NCI-H510A (cell line): ENCODE data around the gene ADARB2.
"Not testable (repeated sequence)": the region's sequence is repeated elsewhere in the genome, so short reads cannot be mapped to it uniquely, and the experiment has no call there.

Experiments used
- DNase-seq: peaks from one replicate; lab custom pipeline; 2025; lab: John Stamatoyannopoulos, UW

Gene ADARB2

DNA sequence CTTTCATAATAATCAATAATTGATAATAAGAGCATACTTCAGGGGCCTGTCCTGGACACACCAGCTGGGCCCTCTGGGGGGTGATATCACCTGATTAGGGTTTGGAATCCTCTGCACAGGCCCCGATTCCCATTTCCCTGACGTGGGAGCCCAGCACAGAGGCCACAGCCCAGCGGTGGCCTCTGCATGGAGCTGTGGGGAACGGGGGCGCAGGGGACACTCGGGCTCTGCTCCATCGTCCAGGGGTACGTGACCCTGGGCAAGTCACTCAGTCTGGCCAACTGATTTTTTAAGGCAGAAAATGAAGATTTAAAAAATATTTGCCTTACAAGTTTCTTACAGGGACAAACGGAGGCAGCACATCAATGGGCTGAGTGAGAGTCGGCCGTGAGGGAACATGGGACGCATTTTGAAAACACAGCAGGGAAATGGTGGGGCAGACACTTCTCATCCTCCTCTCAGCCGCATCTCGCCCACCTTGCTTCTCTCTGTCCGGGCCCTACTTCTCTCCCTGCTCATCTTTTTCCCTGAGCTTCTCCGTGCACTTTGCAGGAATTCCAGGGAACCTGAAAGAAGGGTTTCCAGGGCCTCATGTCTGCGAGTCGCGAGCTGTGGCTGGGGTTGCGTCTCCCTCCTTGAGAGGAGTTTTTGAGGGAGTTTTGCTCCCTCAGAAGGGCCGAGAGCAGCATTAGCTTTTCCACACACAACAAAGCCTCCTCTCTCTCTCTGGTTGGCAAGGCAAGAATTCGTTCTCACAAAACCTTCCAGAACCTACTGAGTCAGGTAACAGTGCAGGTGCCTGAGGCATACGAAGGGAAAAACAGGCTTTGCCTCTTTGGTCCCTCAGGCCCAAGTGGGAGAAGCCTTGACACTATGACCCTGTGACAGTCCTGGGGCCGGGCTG lies 369.1 kb downstream of the ADARB2 start:
- no peak for DNase-seq

DNA sequence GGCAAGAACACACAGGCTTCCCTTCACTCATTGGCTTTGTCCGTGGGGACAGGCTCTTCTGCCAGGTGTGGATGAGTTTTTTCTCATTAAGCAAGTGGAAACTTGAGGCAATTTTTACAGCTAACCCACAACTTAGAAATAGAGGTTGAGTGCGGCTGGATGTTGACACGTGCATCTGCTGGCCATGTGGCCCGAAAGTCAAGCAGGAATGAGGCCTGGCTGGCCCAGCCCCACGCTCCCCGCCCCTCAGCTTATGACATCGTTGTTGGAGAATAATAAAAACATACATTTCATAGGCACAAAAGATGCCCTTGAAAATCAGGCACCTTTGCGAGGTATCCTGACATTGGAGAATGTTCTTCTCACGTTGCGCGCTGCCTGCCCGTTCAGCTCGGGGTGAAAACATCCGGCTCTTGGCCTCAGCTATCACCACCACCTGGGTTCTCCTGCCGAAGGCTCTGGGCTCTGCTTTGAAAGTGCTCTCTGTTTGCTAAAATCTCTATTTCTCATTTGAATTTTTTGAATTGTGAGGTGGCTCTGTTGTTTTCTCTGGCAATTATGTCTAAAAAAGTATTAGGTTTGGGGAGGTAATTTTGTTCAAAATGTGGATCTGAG lies 370.4 kb downstream of the ADARB2 start:
- DNase-seq, result no peak

DNA sequence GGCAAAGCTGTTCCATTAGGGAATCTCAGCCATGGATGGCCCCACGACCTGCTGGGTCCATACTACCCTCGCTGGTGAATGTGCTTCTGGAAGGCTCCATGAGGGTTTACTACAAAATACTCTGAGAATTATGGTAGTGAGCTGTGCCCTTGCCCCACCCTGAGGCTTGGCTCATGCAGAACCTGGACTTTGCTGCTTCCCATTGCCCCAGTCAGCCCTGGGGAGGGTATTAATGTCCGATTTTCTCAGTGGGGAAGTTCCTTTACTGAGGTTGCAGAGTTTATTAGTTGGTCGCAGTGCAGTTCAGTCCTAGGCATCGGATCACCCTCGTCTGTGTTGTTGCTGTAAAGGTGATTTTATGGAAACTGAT lies 371.0 kb downstream of the ADARB2 start:
- DNase-seq, result no peak

DNA sequence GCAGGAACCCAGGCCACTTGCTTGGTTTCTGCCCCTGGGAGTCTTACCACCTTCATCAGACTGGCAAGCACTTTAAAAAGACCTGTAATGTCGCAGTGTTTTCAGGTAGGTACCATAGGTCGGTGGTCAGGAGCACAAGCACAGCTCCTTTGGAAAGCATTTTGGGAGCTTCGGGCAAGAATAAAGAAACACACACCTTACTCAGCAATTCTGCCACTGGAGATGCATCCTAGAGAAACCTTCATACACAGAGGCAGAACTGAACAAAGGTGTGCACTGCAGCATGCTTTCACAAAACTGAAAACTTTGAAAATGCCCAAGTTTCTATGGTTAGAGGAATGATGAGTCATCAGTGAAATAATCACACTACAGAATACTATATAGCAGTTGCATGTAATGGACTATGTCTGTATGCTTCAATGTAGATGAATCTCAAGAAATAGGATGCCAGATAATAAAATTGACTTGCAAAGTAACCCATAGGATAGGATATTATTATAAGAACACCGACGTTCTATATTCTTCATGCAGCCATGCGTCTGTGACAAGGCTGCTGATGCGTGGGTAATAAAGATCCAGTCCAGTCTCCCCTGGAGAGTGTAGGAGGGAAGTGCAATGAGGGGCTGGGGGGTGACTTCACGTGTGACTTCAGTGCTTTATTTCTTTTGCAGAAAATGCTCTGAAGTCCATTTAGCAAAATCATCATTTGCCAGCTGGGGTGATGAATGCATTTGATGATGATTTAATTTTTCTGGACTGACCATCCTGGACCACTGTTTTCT lies 371.6 kb downstream of the ADARB2 start:
- DNase-seq, result no peak

DNA sequence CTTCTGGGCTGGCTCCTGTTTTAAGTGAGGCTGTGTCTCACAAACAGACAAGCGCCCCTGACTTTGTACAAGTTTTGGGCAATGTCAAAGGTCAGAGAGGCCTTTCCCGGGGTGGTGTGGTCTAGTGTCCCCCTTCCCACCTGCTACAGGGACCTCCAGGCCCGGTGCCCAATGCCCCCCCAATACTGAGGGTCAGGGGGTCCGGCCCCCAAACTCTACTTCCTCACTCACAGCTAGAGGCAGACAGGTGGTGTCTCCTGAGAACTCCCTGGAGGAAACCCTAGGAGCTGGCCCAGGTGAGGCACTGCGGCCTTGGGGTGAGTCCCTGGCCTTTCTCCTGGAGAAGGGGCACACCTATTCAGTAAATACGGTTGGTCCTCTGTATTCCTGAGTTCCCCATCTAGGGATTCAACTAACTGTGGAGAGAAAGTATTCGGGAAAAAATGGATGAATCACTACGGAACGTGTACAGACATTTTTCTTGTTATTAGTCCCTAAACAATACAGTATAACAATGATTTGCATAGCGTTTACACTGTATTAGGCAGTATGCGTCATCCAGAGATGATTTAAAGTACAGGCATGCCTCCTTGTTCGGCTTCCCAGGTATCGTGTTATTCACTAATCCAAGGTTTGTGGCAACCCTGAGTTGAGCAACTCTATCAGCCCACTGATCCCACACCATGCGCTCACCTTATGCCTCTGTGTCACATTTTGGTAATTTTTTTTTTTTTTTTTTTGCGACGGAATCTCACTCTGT lies 373.0 kb downstream of the ADARB2 start:
- DNase-seq, result no peak

DNA sequence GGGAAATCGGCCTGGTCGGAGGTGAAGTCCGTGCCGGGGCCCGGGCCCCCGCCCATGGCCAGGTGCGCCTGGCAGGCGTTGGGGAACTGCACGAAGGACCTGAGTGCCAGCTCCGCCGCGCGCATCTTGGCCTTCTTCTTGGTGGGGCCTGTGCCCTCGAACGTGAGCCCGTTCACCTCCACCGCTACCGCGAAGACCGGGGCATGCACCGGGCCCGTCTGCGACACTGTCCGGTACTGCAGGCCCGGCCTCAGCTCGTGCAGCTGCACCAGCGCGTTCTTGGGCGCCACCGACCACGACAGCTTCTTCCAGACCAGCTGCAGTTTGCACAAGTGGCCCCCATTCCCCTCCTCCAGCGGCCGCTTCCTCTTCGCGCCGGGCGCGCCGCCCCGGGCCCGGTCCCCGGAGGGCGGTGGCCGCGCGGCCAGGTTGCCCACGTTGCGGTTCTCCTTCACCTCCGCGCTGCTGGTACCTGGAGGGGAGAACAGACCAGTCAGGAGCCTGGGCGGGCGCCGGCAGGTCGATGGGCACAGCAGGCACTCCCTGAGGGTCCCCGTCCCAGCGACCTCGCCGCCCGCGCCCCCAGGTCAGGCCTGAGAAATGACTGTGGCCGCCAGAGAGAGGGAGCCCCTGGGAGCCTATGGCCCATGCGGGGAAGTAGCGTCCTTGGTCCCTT lies 373.7 kb downstream of the ADARB2 start:
- DNase-seq, result no peak

DNA sequence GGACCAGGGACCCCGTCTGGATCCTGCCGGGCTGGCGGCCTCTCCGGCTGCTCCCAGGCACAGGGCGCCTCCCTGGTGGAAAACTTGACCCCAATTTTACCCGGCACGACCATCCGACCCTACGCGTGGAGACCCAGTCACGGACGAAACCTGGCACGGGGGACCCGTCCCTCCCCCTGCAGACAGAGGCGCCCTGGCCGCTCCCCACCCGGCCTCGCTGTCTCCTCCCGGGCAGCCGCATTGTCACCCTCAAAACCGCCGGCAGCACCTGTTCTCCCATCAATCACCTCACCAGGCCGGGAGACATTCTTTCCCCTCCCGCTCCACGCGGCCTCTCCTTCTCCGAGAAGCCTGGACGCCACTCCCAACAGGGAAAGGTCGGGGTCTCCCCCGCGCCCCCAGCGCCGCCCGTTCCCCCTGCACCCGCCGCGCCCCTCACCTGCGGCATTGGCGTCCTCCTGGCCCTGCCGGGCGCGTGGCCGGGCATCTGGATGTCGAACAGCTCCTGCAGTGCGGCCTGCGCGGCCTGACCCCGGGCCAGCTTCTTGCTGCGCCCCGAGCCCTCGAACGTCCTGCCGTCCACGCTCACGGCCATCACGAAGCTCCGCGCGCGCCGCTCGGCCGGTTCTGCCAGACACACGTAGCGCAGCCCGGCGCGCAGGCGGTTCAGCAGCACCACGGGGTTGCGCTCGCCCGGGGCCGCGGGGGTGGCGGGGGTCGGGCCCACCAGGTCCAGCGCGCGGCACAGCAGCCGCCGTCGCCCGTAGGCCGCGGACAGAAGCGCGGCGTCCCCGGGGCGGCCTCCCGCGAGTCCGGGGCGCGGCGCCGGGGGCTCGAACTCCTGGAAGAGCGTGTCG lies 374.5 kb downstream of the ADARB2 start:
- no peak for DNase-seq

DNA sequence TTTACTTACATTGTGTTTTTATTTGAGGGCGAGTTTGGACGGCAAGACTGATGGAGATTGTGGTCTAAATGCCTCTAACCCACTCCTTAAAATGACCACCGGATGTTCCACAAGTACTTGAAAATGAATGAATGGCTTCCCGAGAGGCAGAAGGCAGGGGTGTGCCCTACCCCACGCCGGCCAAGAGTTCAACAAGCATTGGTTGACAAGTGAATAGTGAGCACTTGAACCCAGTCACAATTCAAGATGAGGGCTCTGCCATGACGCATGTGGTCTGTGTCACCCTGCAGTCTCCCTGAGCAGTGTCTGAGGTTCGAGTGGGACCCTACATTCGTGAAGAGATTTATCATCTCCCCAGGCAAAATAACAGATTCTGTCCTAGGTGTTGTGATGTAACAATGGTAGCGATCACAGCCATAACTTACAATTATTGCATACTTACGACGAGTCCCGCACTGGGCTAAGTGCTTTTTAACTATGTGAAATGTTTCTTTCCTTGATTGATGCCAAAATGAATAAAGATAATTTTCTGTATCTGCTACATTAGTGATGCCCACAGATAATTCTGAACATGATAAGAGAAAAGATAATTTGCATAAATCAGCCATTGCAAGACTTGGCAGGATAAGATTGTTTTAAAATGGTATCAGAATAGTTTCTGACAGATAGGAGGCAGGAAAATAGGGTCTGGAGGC lies 375.8 kb downstream of the ADARB2 start:
- DNase-seq, result no peak

DNA sequence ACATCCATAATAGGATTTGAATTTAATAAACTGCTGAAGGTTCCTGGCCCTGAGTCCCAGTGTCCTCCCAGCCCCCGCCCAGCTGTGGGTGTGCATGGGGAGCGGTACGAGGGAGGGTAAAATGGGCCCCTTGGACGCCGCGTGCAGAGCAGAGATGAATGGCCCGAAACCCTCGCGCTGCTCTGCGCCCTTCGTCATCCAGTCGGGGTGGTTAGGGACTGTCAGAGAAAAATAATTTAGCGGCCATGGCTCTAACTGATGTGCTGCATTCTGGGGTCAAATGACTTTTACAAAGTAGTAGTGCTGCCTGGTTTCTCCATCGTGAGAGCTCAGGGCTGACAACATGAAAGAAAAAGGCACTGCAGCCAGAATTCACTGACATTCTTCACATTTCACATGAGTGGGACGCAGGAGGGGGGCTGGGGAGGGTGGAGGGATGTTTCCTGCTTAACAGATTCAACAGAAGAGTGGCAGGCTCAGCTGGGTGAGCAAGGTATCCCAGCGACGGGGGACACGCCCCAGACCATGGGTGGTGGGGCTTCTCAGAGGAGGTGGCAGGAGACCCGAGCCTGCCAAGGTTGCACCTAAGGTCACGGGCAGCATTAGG lies 376.7 kb downstream of the ADARB2 start:
- DNase-seq, result no peak

DNA sequence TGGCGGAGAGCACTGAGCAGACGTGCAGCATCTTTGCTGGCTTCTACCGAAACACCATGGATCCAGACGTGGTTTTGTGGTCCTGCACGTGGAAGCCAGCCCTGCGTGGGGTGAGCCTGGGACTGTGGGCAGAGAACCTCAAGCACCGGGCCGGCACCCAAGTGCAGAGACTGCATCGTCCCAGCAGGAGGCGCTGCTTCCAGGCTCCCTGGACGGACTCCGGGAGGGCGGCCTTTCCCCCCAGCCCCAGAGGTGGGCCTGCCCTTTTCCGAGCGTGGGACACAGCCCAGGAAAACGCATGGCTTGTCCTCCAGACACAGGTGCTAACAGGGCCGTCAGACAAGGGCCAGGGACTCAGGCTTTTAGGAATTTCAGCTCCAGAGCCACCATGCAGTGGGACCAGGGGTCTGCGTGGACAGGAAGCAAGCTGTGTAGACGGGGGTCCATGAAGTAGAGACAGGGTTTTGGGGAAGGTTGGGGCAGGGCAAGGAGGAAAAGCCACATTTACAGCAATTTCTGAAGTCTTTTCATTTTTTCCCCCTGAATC lies 377.2 kb downstream of the ADARB2 start:
- no peak for DNase-seq

DNA sequence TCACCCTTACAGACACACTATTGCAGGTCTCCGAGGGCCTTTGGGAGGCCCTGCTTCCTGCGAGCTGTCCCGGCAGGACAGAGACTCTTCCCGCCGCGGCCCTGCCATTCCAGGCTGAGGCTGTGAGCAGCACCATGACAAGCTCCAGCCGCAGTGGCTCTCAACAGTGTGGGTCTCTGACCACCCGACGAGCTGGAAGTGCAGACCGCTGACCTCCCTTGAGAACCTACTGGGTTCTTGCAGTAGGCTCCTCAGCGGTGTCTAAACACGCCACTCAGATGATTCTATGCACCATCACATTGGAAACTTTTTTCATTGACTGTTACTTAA lies 377.7 kb downstream of the ADARB2 start:
- DNase-seq, result no peak

DNA sequence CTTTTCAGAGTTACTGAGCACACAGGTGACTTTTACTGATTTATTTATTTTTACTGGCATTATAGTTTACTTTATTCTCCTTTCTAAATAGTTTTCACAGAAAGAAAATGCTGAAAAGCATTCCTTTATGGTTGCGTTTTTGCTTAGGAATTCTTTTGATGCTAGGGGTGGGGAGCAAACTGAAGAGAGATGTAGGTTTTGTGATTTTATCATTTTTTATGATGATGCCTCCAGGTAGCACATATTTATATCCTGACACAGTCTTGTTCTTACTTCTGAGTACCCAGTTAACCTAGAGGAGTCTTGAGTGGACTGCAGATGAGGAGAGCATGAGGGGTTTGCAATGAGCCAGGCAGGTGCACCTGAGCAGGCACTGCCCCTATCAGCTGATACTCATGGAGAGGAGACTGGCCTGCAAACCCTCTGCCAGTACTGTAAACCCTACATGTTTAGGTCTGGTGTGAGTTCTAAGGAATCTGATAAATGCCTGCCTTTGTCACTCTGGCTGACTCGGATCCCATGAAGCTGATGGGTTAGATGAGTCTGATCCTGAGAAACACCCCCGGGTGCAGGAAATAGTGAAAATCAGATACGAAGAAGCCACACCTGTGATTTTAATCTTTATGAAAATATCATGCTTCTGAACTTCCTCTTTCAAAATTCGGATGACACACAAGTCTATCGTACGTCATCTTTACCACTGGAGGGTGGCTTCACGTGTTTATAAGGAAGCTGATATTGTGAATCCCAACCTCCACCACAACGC lies 378.3 kb downstream of the ADARB2 start:
- DNase-seq, result no peak

DNA sequence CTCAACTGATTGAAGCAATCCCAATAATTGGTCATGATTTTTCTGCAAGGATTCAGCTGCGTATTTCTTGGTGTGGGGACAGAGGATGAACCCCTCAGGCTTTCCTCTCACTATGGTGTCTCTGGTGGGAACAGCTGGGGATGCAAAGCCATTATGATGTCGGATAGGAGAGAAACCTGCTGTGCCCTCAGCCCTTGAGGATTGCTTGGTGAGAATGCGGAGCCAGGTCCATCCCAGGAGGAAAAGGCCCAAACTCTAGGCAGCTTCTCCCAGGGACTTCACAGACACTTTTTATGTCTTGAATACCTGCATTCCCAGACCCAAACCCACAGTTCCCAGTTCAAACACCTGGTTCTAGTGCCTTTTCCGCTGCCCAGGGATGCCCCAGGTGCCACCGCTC lies 379.2 kb downstream of the ADARB2 start:
- no peak for DNase-seq

DNA sequence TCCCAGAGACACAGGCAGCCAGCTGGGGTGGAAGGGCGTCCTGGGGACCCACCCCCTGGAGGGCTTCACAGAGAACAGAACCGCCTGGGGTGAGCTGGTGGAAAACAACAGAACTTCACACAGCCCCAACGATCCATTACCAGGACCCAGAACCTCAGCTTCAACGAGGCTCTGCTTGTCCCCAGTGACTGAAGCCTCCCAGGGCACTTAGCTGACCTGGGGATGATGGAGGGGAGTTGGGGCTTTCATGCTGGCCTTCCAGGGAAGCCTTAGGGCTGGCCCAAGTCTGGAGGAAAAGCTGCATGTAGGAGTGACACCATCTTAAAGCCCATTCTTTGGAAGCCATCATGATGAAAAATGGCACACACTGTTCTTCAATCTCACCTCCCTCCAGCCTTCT lies 381.0 kb downstream of the ADARB2 start:
- DNase-seq, result no peak

DNA sequence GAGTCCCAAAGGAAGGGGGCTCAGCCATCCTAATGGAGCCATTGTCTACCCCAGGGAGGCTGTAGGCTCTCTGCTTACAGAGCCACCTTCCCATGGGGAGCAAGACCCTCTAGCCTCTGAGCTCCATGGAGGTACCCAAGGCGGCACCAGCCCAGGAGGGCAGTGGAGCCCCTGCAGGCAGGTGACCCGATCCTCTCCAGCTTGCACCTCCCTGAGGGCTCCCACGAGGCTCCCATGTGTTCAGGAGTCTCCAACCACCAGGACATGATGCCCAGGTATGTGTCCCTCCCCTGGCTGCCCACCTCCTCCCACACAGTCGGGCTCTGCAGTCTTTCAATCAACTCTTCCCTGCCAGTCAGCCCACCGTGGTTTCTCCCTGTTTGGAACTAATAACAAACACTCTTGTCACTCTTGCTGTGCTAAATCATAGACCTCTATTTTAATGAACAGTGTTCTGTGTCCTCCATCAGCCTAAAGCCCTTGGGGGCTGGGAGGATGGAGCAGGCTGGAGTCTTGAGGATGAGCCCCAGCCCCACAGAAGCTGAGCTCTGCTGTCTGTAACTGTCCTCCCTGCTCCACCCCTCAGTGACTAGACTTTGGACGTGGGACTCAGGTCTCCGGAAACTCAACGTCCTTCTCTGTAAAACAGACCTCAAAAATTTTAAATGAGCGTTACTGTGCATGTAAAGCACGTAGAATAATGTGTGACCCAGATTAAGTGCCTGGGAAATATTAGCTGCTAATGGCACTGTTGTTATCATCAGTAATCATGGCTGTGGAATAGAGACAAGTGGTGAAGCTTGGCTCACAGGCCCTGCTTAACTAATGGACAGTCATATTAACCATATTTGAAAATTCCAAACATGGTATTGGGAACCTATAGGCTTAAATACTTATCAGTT lies 382.3 kb downstream of the ADARB2 start:
- no peak for DNase-seq

DNA sequence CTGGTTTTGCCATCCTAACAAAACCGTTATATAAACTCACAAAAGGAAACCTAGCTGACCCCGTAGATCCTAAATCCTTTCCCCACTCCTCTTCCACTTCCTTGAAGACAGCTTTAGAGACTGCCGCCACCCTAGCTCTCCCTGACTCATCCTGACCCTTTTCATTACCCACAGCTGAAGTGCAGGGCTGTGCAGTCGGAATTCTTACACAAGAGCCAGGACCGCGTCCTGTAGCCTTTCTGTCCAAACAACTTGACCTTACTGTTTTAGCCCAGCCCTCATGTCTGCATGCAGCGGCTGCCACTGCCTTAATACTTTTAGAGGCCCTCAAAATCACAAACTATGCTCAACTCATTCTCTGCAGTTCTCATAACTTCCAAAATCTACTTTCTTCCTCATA lies 385.0 kb downstream of the ADARB2 start:
- DNase-seq, result not testable (repeated sequence)

DNA sequence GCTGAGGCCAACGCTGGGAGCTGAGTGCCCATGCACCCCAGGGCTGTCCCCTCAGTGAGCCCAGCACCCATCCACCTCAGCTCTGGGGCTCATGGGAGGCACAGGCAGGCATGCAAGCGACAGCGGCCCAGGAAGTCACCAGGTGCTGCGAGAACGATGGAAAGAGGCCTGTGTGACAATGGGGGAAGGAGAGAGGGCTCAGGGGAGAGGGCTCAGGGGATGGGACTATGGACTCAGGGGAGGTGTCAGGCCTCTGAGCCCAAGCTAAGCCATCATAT lies 388.6 kb downstream of the ADARB2 start:
- DNase-seq, result no peak
